AML-193 (cell line): Measurements from ENCODE around the gene IGHMBP2.
"Not testable (repeated sequence)": the region's sequence is repeated elsewhere in the genome, so short reads cannot be mapped to it uniquely, and the experiment has no call there.

ENCODE experiments used
- DNase-seq, 2 experiments: peaks; one replicate each; lab custom pipeline; 2025; lab: John Stamatoyannopoulos, UW

Gene IGHMBP2

DNA sequence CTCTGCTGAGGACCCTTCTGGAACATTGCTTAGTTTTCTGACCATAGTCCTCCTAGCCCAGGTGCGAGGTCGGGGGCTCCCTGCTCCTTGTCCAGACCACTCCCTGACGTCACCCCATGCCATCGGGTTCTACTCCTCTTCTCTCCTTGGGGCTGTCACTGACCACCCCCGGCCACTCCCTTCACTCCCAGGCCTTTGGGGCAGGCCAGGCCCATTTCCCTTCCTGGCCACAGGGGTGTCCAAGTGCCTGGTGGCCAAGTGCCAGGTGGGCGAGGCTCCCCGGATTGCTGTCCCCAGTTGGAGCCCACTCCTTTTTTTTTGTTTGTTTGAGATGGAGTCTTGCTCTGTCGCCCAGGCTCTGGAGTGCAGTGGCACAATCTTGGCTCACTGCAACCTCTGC lies 57.6 kb downstream of the IGHMBP2 start:
- DNase-seq, result no peak

DNA sequence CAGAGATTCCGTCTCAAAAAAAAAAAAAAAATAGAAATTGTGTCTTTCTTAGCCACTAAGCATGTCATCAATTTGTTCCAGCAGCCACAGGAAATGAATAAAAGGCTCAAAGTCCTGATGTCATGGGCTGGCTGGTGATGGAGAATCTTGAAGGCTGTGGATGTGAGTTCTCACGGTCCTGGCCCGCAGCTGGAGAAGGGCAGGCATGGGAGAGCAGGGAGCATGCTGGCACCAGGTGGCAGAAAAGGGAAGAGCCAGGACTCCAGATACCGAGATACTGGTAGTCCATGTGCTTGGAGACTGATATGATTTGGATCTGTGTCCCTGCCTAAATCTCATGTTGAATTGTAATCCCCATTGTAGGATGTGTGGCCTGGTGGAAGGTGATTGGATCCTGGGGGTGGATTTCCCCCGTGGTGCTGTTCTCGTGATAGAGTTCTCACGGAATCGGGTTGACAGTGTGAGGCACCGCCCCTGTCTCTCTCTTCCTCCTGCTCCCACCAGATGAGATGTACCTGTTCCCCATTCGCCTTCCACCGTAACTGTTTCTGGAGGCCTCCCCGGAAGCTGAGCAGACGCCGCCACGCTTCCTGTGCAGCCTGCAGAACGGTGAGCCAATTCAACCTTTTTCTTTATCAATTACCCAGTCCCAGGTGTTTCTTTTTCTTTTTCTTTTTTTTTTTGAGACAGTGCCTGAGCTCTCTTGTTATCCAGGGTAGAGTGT lies 59.0 kb downstream of the IGHMBP2 start:
- DNase-seq, result no peak

DNA sequence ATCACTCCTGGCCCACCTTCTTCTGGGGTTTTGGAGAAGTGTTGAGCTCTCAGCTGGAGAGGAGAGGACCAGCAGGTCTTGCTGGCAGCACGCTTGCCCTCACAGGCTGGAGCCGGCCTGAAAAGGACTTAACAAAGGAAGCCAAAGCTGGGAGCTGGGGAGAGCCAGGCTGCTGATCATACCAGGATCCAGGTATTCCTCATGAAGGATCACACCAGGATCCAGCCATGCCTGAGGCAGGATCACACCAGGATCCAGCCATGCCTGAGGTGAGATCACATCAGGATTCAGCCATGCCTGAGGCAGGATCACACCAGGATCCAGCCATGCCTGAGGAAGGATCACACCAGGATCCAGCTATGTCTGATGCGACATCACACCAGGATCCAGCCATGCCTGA lies 60.1 kb downstream of the IGHMBP2 start:
- no peak for DNase-seq

DNA sequence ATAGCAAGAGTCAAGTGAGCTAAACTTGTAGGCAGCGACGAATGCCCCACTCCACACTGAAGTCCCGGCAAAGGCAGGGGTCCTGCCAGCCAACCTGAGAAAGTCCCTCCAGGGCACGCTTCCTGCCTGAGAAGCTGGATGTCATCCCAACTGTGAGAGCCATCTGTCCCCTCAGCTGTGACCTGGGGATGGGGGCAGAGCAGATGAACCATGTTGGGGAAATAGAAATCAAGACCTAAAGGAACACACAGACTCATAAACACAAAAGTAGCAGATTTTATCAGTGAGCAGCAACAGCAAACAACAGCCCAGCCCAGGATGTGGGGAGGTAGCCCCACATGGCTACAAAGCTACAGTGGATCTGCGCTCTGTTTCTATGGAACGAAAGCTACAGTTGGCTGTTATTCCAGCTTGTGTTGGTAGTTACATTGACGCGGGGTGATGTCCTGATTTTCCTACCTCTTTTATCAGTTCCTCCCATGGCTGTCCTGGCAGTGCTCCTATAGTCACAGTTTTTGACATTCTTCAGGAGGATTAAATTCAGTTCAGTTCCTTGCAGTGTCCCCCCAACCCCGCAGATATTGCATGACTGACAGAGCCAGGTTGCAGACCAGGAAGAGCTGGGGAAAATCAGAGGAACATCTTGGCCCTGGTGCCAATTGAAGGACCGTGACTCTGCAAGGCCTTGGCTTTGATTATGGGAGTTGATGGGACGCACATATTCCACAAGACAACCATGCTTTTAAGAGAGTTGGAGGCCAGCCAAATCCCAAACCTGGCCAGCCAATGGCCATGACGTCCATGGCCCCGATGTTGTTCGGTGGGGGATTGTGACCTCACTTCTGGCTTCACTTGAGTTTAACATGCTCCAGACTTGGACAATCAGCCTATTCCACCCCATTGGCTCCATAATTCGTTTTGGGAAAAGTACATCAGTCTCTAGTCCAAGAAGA lies 62.5 kb downstream of the IGHMBP2 start:
- DNase-seq, result no peak

DNA sequence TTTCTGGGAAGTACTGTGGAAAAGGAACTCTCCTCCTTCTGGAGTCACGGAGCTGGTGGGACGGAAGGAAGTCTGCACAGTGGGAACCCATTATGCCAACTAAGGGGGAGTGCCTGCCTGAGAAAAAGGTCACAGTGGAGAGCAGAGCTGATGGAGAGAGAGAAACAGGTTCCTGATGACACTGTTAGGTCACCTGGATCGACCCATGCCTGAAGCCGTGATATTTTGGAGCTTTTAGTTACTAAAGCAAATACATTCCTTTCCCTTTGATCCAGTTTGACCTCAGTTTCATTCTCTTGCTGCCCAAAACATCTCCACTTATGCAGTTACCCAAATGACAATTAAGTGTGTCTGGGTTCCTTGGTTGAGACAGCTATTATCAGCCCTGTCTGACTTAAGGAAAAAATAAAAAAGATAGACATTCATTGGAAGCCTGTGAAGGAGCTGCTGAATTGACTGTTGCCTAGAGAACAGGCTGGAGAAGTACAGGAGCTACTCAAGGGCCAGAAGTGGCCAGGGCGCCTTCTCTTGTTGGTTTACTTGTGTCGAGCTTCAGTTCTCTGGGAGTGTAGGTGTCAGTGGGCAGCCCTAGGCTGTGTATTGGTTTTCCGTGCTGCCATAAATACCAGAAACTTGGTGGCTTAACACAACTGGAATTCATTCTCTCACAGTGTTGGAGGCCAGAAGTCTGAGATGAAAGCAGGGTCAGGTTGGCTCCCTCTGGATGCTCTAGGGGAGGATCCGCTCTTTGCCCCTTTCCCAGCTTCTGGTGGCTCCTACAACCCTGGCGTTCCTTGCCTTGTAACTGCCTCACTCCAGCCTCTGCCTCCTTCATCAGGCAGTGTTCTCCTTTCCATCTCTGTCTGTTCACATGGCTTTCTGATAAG lies 63.4 kb downstream of the IGHMBP2 start:
- no peak for DNase-seq

DNA sequence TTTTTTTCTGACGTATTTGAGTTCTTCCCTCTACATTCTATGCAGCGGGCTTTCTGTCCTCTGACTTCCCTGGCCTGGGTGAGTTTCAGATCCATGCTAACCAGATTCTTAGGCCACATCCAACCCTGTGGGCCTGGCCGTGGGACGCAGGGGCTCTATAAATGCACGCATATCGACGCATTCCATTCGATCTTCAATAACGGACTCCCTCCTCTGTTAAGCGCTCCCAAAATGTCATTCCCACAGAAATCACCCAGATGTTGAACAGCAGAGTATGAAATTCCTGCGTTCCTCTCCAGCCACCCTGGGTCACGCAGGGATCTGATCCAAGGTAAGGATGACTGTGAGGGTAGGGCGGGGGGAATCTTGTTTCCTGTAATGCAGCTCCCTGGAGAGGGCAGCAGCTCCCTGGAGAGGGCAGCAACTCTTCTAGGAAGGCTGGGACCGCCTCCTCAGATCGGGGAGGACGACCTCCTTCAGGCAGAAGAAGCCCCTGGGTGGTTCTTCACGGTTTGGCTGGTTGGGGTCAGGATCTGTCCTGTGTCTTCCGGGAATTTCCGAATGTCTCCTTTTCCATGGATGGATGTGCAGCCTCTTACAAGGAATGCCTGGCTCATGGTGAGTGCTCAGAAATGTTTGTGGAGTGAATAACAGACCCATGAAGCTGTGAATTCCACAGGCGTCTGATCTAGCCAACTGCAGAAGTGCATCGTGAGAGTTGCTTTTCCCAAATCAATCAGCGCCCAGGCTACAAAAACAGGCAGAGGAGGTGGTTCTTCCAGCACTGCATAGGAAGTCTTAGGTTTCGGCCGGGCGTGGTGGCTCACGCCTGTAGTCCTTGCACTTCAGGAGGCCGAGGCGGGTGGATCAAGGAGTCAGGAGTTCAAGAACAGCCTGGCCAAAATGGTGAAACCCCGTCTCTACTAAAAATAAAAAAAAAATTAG lies 64.9 kb downstream of the IGHMBP2 start:
- no peak for DNase-seq

DNA sequence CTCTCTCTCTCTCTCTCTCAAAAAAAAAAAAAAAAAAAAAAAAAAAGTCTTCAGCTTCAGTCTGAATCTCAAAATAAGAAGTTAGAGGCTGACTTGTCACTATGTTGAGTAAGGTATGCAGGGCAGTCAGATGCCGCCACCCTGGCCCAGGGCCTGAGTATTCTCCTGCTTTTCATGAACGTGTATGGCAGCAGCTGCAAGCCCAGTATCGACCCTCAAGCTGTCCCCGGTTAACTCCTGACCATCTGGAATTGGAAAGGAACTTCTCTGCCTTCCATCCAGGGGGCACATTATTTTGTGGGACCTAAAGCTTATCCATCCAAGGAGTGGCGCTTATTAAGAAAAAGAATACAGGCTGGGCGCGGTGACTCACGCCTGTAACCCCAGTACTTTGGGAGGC lies 65.7 kb downstream of the IGHMBP2 start:
- DNase-seq, result no peak

DNA sequence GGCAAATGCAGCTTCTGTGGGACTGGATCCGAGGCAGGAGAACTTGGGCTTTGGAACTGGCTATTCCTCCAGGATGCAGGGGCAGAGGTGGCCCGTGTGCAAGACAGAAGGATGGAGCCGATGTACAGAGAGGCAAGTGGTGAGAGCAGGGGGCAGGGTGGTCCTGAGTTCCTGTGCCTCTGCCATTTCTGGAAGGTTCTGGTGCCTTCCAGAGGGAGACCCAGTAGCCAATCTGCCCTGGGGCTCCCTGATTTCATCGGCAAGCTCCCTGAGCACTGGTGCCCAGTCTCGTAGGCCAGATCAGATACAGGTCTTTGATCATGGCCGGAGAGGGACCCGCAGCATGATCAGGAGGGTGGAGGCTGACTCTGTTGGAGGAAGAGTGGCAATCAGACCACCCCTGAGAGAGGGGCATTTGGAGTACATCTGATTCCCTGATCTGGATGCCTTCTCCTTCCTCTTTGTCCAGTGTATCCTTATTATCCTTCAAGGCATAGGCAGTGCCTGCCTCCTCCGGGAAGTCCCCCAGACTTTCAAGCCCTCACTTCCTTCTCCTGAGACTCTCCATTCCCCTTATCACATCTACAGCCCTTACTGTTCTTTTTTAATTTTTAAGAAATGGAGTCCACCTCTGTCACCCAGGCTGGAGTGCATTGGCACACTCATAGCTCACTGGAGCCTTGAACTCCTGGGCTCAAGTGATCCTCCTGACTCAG lies 67.4 kb downstream of the IGHMBP2 start:
- DNase-seq, result no peak

DNA sequence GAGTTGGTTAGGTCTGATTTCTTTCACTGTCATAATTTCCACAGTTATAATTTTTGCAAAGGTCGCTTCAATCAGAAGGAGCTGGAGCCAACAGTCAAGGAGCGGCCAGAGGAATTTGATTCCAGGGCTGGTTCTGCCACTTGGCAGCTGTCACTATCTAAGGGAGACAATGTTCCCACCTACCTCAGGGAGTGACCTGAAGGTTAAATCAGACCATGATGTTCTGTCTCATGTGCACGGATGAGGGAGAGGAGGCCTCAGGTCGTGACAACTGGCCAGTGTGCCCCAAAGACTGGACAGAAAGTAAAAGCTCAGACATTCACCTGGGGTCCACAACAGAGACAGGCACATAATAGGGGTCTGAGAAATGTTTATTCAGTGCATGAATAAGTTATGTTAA lies 69.5 kb downstream of the IGHMBP2 start:
- DNase-seq, result no peak

DNA sequence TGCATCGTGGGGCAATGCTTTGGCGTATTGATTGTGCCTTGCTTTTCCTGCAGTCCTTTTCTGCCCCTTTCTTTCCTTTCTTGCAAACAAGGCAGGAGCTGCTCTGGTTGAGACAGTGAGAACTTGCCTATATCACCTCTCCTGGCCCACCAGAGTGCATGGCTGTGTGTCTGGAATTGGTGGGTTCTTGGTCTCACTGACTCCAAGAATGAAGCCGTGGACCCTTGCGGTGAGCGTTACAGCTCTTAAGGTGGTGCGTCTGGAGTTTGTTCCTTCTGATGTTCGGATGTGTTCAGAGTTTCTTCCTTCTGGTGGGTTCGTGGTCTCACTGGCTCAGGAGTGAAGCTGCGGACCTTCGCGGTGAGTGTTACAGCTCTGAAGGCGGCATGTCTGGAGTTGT lies 70.0 kb downstream of the IGHMBP2 start:
- DNase-seq, result not testable (repeated sequence)

DNA sequence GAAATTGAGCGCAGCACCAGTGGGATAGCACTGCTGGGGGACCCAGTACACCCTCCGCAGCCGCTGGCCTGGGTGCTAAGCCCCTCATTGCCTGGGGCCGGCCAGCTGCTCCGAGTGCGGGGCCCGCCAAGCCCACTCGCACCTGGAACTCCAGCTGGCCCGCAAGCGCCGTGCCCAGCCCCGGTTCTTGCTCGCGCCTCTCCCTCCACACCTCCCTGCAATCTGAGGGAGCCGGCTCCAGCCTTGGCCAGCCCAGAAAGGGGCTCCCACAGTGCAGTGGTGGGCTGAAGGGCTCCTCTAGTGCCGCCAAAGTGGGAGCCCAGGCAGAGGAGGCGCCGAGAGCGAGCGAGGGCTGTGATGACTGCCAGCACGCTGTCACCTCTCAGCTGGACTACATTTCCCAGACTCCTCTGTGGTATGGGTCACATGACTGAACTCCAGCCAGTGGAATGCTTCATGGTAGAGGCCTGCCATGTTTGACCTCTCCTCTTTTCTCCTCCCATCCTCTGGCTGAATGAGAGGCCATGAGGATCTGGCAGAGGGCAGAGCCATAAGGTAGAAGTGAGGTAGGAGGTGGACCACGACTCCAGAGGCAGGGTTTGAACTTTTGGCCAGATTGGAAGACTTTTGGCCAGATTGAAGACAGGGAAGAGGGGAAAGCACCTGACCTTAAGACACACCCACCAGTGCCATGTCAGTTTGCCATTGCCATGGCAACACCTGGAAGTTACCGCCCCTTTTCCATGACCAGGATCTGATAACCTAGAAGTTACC lies 70.9 kb downstream of the IGHMBP2 start:
- DNase-seq, result no peak

DNA sequence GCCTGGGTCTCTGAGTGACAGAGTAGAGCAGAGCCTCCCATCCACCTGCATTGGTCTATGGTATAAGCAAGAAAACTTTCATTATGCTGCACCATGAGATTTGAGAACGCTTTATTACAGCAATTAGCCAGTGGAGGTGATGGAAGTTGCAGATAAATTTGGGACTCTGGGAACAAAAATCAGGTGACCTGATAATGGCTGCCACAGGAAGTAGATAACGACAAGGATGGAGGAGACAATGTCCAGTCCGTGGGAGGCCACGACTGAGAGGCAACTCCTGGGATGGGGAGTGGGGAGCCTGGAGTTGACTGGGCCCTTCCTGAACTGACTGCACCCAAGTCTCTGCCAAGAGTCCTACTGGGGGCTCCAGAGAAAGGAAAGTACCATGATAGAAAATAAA lies 72.4 kb downstream of the IGHMBP2 start:
- DNase-seq, result no peak

DNA sequence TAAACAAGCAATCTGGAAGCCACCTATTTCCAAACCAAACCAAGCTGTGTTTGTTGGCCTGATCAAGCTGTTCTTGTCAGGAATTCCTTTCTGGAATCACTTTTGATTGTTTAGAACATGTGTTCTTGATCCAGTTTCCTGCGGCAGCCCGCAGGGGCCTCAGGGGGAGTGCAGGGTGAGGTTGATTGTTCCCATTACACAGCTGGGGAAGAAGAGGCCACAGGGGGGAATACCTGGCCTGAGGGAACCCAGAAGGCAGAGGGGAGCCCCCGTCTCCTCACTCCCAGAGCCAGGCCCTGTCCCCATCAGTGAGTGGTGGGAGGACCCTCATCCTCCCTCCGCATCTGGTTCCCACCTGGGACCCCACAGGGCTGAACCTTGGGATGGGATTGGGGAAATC lies 72.9 kb downstream of the IGHMBP2 start:
- no peak for DNase-seq

DNA sequence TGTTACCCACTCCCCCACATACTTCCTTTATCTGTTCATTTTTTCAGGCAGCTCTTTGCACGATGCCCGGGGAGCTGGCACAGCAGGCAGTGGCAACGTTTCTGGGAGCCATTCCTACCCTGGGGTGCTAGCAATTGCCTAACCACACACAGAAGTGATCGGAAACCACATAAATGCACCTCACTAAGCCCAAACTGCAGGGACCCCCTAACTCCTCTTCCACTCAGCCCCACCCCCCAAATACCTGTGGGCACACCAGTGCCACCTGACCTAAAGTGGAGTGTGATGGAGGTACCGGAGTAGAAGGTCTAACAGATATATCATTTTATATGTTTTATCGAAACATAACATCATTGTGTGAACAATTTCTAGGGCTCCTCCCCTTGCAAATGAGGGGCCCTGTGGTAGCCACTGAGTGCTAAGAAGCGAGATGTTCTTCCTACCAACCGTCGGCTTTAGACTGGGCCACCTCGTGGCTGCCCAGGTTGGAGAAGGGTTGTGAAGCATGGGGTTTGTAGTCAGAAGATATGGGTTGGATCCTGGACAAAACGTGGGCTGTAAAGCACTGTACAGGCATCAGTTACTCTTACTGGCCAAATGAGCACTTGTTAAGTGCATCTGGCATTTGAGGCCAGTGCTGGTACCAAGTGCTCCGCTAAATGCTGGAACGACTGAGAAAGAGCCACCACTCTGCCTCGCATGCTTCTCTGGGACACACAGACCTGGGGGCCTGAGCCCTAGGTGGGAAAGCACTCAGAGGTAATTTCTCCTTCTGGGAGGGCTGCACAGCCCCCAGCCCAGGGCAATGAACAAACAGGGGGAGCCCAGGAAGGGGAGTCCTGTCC lies 74.3 kb downstream of the IGHMBP2 start:
- DNase-seq, result no peak

DNA sequence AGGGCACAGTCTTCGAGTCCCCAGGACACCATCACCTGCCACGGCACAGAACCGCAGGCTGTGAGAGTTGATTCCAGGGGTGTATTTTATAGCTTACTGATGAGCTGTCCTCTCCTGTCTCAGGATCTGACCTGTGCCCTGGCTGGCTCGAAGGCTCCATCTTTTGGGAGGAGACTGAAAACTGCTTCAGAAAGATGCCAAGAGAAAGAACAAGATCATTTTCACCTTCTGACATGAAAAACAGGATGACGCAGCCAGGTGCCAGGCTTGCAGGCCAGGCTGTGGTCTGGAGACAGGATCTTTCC lies 74.9 kb downstream of the IGHMBP2 start:
- DNase-seq, result no peak

DNA sequence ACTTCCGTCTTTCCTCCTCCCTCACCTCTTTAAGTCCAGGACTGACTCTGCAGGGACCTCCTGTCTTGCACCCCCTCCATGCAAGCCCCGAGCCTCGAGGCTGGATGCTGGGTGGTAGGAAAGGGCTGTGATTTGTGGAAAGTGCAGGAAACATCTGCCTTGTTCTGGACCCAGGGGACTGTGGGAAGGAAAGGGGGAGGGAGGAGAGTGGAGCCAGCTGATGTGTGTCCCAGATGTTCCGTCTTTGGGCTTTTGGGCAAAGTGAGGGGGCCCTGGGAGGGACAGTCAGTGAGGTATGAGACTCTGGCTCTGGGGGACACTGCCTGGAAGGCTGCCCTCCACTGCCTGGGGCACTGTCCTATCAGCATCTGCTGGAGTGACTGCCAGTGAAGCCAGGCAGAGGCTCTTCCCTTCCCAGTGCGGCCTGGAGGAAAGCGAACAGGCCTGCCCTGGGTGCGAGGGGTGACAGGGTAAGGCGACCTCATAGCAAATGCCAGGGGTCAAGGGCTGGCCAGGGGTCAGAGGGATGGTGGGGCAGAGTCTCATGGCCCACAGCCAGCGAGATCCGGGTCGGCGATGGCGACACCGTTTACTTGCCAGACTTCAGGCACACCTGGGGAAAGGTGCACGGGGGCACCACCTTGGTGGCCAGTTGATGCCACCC lies 75.4 kb downstream of the IGHMBP2 start:
- no peak for DNase-seq

DNA sequence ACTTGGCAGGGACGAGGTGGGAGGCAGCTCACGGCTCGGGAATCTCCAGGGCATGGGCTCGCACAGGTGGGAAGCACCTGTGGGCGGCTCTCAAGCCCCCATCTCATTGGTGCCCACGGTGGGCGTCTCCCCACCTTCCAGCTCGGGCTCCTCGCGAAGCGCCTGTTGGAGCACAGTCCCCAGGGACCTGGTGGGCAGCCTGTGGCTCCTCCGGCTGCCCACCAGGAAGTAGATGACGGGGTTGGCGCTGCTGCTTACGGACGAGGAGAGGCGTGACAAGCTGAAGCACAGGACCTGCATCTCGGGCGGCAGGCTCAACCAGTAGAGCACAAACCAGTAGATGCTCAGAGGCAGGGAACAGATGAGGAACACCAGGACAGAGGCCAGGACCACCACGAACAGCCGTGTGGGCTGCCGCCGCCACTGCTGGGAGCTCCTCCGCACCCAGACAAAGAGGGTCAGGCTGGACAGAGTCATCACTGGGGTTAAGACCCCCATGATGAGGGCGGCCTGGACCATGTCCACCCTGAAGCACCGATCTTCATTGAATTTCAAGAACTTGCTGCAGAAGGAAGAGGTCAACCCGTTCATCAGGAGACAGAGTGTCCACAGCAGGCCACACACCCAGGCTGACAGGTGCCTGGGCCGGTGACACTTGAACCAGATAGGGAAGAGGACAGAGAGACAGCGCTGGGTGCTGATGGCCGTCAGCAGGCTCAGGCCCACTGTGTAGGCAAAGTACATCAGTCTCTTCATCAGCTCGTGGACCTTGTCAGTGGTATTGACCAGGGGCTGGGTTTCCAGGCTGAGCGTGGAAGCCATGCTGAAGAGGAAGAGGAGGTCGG lies 76.5 kb downstream of the IGHMBP2 start:
- DNase-seq, result no peak

DNA sequence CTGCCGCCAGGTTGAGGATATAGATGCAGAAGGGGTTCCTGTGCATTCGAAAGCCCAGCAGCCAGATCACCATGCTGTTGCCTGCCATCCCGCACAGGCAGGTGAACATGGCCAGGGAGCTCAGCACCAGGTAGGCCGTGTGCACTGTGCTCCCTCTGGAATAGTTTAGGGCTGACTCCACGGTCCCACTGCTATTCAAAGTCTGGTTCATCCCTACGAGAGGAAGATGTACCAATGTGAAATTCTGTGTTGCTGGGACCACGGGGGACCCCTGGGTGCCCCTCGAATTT lies 77.0 kb downstream of the IGHMBP2 start, which contains the start of gene MRGPRD:
Gene MRGPRD (minus strand): TSS at position 211 of the 290 bp plus-strand sequence. CDS start 0 bp downstream, at position 211.
- no peak for DNase-seq
